Measurements from ENCODE around the gene FZR1. TPM values are rescaled to one million over a fixed set of nuclear protein-coding genes. Genes with fewer than 3 reads are reported as not detected.

Gene FZR1
- total RNA-seq, 2 donors from 2014 or later: 16.6 to 20.1 TPM

DNA sequence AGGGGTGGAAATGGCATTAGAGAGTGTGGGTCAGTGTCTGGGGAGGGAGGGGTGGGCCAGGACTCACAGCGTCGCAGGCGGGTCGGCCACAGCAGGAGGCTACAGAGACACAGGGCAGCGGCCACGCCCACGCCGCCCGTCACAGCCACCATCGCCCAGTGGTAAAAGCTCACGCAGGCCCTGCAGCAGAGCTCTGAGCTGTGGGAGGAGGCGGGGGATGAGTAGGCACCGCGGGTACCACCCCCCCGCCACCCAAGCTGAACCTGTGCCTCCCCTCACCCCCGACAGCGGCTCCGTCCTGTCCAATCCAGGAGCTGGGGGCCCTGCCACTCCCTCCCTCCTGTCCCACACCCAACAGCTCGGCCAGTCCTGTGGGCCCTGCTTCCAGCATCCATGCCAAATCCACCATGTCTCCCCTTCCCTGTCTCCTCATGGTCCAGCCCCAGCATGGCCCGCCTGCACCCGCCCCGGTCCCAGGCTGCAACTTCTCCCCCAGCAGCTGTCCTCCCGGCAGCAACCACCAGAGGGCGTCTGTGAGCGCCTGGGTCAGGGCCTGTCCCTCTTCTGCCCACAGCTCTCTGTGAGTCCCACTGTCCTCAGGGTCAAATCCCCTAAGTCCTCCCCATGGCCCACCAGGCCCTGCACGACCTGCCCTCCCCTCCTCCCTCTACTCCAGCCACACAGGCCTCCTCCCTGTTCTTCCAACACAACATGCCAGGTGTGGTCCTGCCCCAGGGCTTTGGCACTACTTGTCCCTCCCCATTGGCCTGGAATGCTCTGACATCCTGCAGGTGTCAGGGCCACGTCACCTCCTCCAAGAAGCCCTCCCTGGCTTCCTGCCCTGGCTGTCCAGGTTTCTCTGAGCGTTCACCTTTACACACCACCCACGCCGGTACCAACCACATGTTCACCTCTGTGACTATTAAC, 38.9 kb downstream of the FZR1 start:
- Histone ChIP-seq H3K4me1 (peaks cover 13% of the 10 kb centered on the region), H3K36me3 (replicated peaks in 1 of 2; ENCODE audit: insufficient read depth in 1 of 2, low read depth in 2 of 2) (no peaks in the 10 kb centered on the region), H3K4me3 (no peak overlapping the region), H3K27me3 (no peaks in the 10 kb centered on the region), H3K9me3 (no peaks in the 10 kb centered on the region), H3K27ac (no peak overlapping the region)
- DNase-seq (peak; percentile 62 to 79 (median 70)), ATAC-seq (peak; percentile 53)
- WGBS, 2 donors: 63 to 64% methylated on average over 18 to 30 of the region's 30 CpGs
- TF ChIP-seq, protein P1, sequence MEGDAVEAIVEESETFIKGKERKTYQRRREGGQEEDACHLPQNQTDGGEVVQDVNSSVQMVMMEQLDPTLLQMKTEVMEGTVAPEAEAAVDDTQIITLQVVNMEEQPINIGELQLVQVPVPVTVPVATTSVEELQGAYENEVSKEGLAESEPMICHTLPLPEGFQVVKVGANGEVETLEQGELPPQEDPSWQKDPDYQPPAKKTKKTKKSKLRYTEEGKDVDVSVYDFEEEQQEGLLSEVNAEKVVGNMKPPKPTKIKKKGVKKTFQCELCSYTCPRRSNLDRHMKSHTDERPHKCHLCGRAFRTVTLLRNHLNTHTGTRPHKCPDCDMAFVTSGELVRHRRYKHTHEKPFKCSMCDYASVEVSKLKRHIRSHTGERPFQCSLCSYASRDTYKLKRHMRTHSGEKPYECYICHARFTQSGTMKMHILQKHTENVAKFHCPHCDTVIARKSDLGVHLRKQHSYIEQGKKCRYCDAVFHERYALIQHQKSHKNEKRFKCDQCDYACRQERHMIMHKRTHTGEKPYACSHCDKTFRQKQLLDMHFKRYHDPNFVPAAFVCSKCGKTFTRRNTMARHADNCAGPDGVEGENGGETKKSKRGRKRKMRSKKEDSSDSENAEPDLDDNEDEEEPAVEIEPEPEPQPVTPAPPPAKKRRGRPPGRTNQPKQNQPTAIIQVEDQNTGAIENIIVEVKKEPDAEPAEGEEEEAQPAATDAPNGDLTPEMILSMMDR (IDR thresholded peaks at IDR 0.05): peak; percentile 74 to 92 (median 87)
- no peak for TF ChIP-seq POLR2A (IDR thresholded peaks at IDR 0.05)
- intact Hi-C loops (cut with DNase I): loop anchor here (5.0 kb wide), 1 partner anchor 37 kb away; no protein-coding TSS in a partner anchor

DNA sequence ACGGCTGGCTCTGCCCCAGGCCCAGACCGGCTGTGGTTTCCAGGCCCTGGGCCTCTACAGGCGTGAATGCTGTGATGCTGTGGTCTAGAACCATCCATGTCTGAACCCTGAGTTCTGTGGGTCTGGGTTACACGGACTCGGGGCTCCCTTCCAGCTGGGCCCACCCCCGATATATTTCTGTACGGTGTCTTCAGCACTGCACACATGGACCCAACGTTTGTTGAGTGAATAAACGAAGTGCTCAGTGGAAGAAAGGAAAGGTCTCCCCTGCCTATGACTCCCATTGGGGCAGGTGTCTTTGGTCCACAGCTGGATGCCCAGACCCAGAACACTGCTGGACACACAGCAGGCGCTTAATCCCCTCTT, 39.5 kb downstream of the FZR1 start:
- Histone ChIP-seq H3K4me3 (no peak overlapping the region), H3K4me1 (peaks cover 13% of the 10 kb centered on the region), H3K27ac (no peak overlapping the region), H3K9me3 (no peaks in the 10 kb centered on the region), H3K36me3 (replicated peaks in 1 of 2; ENCODE audit: insufficient read depth in 1 of 2, low read depth in 2 of 2) (no peaks in the 10 kb centered on the region), H3K27me3 (no peaks in the 10 kb centered on the region)
- DNase-seq: no peak
- TF ChIP-seq, protein P1 (IDR thresholded peaks at IDR 0.05): no peak
- no peak for TF ChIP-seq POLR2A (IDR thresholded peaks at IDR 0.05)
- WGBS, 2 donors: 72 to 78% methylated on average over 6 to 10 of the region's 10 CpGs
- intact Hi-C loops (cut with DNase I): loop anchor here (5.0 kb wide), 1 partner anchor 37 kb away; no protein-coding TSS in a partner anchor
- ATAC-seq: no peak

DNA sequence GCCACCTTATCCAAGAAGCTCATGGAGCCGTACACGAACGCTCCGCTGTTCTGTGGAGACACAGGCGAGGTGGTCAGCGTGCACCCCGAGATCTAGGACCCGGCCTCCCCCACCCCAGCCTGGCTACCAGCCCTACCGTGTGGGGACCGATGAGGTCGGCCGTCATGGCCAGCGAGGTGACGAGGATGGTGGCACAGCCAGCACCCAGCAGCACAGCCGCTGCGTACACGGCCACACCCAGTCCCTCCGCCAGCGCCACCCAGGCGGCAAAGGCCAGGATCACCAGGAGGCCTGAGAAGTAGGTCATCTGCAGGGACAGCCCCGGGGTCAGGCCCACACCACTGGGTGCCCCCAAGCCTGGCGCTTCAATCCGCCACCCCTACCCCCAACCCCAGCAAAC, 40.0 kb downstream of the FZR1 start:
- H3K9me3 ChIP-seq: no peaks in the 10 kb centered on the region
- 94% methylated on average over 22 of the region's 23 CpGs; no CpG with 5 or more reads in 1 of the 2 donors for WGBS, 2 donors
- H3K4me3 ChIP-seq: no peak overlapping the region
- no peak for ATAC-seq
- TF ChIP-seq, protein P1 (IDR thresholded peaks at IDR 0.05): no peak
- TF ChIP-seq POLR2A (IDR thresholded peaks at IDR 0.05): no peak
- H3K27ac ChIP-seq: no peak overlapping the region
- H3K36me3 ChIP-seq (replicated peaks in 1 of 2; ENCODE audit: insufficient read depth in 1 of 2, low read depth in 2 of 2): no peaks in the 10 kb centered on the region
- DNase-seq: no peak
- intact Hi-C loops (cut with DNase I): loop anchor here (5.0 kb wide), 1 partner anchor 36 kb away; no protein-coding TSS in a partner anchor
- peaks cover 13% of the 10 kb centered on the region for H3K4me1 ChIP-seq
- no peaks in the 10 kb centered on the region for H3K27me3 ChIP-seq

- H3K36me3 ChIP-seq (replicated peaks in 1 of 2; ENCODE audit: insufficient read depth in 1 of 2, low read depth in 2 of 2): no peaks in the 10 kb centered on the region
- no peak for ATAC-seq
- H3K4me3 ChIP-seq: no peak overlapping the region
- no peak overlapping the region for H3K27ac ChIP-seq
- H3K4me1 ChIP-seq: peaks cover 13% of the 10 kb centered on the region
- intact Hi-C loops (cut with DNase I): loop anchor here (5.0 kb wide), 1 partner anchor 35 kb away; no protein-coding TSS in a partner anchor
- TF ChIP-seq POLR2A (IDR thresholded peaks at IDR 0.05): no peak
- TF ChIP-seq, protein P1 (IDR thresholded peaks at IDR 0.05): peak in 3 of 7 experiments; percentile 13 to 29 (median 15)
- DNase-seq: no peak
- H3K27me3 ChIP-seq: no peaks in the 10 kb centered on the region
- 87 to 92% methylated on average over 7 to 15 of the region's 15 CpGs for WGBS, 2 donors
- no peaks in the 10 kb centered on the region for H3K9me3 ChIP-seq
These were observed 41.2 kb downstream of the FZR1 start for GRCh38 chr19:3547301-3547731.
